ENCODE data around the gene DNASE1L1. TPM values are rescaled to one million over a fixed set of nuclear protein-coding genes. Genes with fewer than 3 reads are reported as not detected.
A peak's percentile ranks its signal among the peaks of the same experiment; 100 is the strongest.

Gene DNASE1L1
- polyA plus RNA-seq (2013), result 32.1 TPM

DNA sequence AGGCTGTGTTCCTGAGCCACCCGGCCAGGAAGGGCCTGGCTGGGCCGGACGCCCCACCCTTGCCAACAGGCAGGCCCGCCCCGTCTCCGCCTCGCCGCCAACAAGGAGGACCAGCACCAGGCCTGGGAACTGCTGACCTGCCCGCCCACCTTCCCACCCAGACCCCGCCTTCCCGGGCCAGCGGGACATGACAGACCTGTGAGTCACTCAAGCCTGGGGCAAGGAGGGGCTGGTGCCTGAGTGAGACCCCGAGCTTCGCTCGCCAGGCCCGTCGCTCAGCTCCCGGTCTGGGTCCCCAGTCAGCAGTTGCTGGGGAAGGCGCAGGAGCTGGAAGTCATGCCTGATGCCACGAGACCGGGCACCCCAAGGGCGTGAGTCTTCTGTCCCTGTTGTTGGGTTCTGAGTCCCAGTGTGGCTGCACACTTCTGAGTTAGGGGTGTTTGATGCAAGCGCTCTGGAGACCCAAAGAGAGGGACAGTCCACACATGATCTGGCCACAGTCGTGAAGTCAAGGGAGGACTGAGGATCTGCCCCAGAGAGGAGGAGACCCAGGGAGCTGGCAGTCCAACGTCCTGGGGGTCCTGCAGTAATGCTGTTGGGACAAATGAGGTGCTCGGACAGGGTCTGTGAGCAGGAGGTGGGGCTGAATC is at the start of gene DNASE1L1:
TSS of gene DNASE1L1 (minus strand) at position 33 of the 650 bp plus-strand sequence. CDS start 3,686 bp downstream, outside the sequence.
- H3K9me3 ChIP-seq (ENCODE audit: control extremely low read depth in 1 of 5, control insufficient read depth in 4 of 5, insufficient read depth in 2 of 5, low read depth in 1 of 5, low read length in 4 of 5), result no peaks in the 10 kb centered on the region
- H3K27me3 ChIP-seq (replicated peaks in 2 of 5; ENCODE audit: control insufficient read depth in 4 of 5, insufficient read depth in 5 of 5, low read length in 4 of 5), result no peaks in the 10 kb centered on the region
- peak within 1 kb of the TSS in 6 of 7 experiments; percentile 42 to 75 (median 54) for H3K4me3 ChIP-seq (ENCODE audit: control insufficient read depth in 1 of 7, extremely low read depth in 1 of 7, insufficient read depth in 4 of 7, low read depth in 2 of 7, low read length in 6 of 7)
- CTCF ChIA-PET, result interaction anchor here (0.7 to 1.5 kb wide), 4 partner anchors 8 to 125 kb away, joined by 3 to 4 read pairs (median 3); partner anchors contain the start of genes ATP6AP1 and UBL4A
- WGBS (ENCODE audit: insufficient coverage), result 35% methylated on average over 23 of the region's 26 CpGs
- peak; percentile 72 to 87 (median 83) for DNase-seq
- POLR2A ChIA-PET, result interaction anchor here (1.2 to 2.0 kb wide), 3 partner anchors 12 to 70 kb away, joined by 3 to 18 read pairs (median 5); partner anchors contain the start of genes LAGE3 and RPL10
- peak within 1 kb of the TSS; percentile 25 to 73 for H3K27ac ChIP-seq (ENCODE audit: insufficient read depth in 1 of 2, low read depth in 1 of 2, low read length in 2 of 2, poor library complexity in 1 of 2, severe bottlenecking in 2 of 2)
- H3K36me3 ChIP-seq (ENCODE audit: control insufficient read depth in 4 of 4, insufficient read depth in 4 of 4, low read length in 3 of 4), result peaks cover 0 to 4% (median 0%) of the 10 kb centered on the region in 4 experiments
- H3K4me1 ChIP-seq (ENCODE audit: control extremely low read depth in 1 of 4, control insufficient read depth in 4 of 4, insufficient read depth in 4 of 4, low read length in 3 of 4), result peaks cover 3 to 33% (median 32%) of the 10 kb centered on the region in 4 experiments

- H3K4me1 ChIP-seq (ENCODE audit: control extremely low read depth in 1 of 4, control insufficient read depth in 4 of 4, insufficient read depth in 4 of 4, low read length in 3 of 4), result peaks cover 0 to 7% (median 2%) of the 10 kb centered on the region in 4 experiments
- ChIA-PET CTCF (no interaction called here), POLR2A (interaction anchor here (1.2 to 1.3 kb wide), 2 partner anchors 10 to 69 kb away, joined by 3 read pairs; no protein-coding TSS in a partner anchor)
- peaks cover 0 to 3% (median 0%) of the 10 kb centered on the region in 5 experiments for H3K9me3 ChIP-seq (ENCODE audit: control extremely low read depth in 1 of 5, control insufficient read depth in 4 of 5, insufficient read depth in 2 of 5, low read depth in 1 of 5, low read length in 4 of 5)
- H3K36me3 ChIP-seq (ENCODE audit: control insufficient read depth in 4 of 4, insufficient read depth in 4 of 4, low read length in 3 of 4), result peaks cover 0 to 16% (median 0%) of the 10 kb centered on the region in 4 experiments
- DNase-seq, result peak; percentile 27 to 67 (median 62)
- peaks cover 0 to 5% (median 0%) of the 10 kb centered on the region in 5 experiments for H3K27me3 ChIP-seq (replicated peaks in 2 of 5; ENCODE audit: control insufficient read depth in 4 of 5, insufficient read depth in 5 of 5, low read length in 4 of 5)
- H3K27ac ChIP-seq (ENCODE audit: insufficient read depth in 1 of 2, low read depth in 1 of 2, low read length in 2 of 2, poor library complexity in 1 of 2, severe bottlenecking in 2 of 2), result peak within 1 kb of the TSS in 1 of 2 experiments; percentile 1
- H3K4me3 ChIP-seq (ENCODE audit: control insufficient read depth in 1 of 7, extremely low read depth in 1 of 7, insufficient read depth in 4 of 7, low read depth in 2 of 7, low read length in 6 of 7), result peak within 1 kb of the TSS; percentile 38 to 75 (median 61)
- WGBS (ENCODE audit: insufficient coverage), result 41% methylated on average over 59 of the region's 88 CpGs
Measured at GRCh38 chrX:154458116-154458953, 49.3 kb upstream of the DNASE1L1 start, which contains the start of gene PLXNA3. PLXNA3 (plus strand) TSS chrX:154458281; CDS start chrX:154460184, 1,903 bp downstream.

- Histone ChIP-seq H3K4me1 (ENCODE audit: control extremely low read depth in 1 of 4, control insufficient read depth in 4 of 4, insufficient read depth in 4 of 4, low read length in 3 of 4) (peaks cover 0 to 7% (median 2%) of the 10 kb centered on the region in 4 experiments), H3K27ac (ENCODE audit: insufficient read depth in 1 of 2, low read depth in 1 of 2, low read length in 2 of 2, poor library complexity in 1 of 2, severe bottlenecking in 2 of 2) (no peak overlapping the region), H3K9me3 (ENCODE audit: control extremely low read depth in 1 of 5, control insufficient read depth in 4 of 5, insufficient read depth in 2 of 5, low read depth in 1 of 5, low read length in 4 of 5) (peaks cover 0 to 3% (median 0%) of the 10 kb centered on the region in 5 experiments), H3K36me3 (ENCODE audit: control insufficient read depth in 4 of 4, insufficient read depth in 4 of 4, low read length in 3 of 4) (peaks cover 0 to 14% (median 0%) of the 10 kb centered on the region in 4 experiments), H3K4me3 (ENCODE audit: control insufficient read depth in 1 of 7, extremely low read depth in 1 of 7, insufficient read depth in 4 of 7, low read depth in 2 of 7, low read length in 6 of 7) (peak overlapping the region; percentile 38 to 75 (median 58)), H3K27me3 (replicated peaks in 2 of 5; ENCODE audit: control insufficient read depth in 4 of 5, insufficient read depth in 5 of 5, low read length in 4 of 5) (peaks cover 0 to 7% (median 0%) of the 10 kb centered on the region in 5 experiments)
- ChIA-PET POLR2A (interaction anchor here (0.8 to 1.2 kb wide), 2 partner anchors 9 to 46 kb away, joined by 3 read pairs; partner anchors contain the start of gene TAFAZZIN), CTCF (no interaction called here)
- DNase-seq, result peak; percentile 16 to 50 (median 27)
- 34% methylated on average over 62 of the region's 65 CpGs for WGBS (ENCODE audit: insufficient coverage)
Measured at GRCh38 chrX:154457491-154458115, 48.5 kb upstream of the DNASE1L1 start.

DNA sequence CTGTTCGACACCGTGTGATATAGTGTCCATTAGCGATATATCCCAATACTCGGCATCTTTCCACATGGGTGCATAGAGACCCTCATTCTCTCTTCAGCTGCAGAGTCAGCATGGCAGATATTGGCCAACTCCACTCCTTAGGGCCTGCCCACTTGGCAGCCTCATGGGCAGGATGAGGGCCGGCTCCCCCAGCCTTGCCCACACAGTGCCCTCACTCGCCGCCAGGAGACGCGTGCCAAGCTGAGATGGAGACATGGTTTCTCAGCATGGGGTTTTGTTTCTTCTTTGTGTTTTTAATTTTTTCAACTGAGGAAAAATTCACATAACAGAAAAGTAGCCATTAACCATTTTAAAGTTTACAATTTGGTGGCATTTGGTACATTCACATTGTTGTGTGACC is 43.8 kb upstream of the DNASE1L1 start:
- Histone ChIP-seq H3K9me3 (ENCODE audit: control extremely low read depth in 1 of 5, control insufficient read depth in 4 of 5, insufficient read depth in 2 of 5, low read depth in 1 of 5, low read length in 4 of 5) (no peaks in the 10 kb centered on the region), H3K4me1 (ENCODE audit: control extremely low read depth in 1 of 4, control insufficient read depth in 4 of 4, insufficient read depth in 4 of 4, low read length in 3 of 4) (peaks cover 0 to 2% (median 0%) of the 10 kb centered on the region in 4 experiments), H3K4me3 (ENCODE audit: control insufficient read depth in 1 of 7, extremely low read depth in 1 of 7, insufficient read depth in 4 of 7, low read depth in 2 of 7, low read length in 6 of 7) (no peak overlapping the region), H3K27ac (ENCODE audit: insufficient read depth in 1 of 2, low read depth in 1 of 2, low read length in 2 of 2, poor library complexity in 1 of 2, severe bottlenecking in 2 of 2) (no peak overlapping the region), H3K36me3 (ENCODE audit: control insufficient read depth in 4 of 4, insufficient read depth in 4 of 4, low read length in 3 of 4) (peaks cover 0 to 25% (median 8%) of the 10 kb centered on the region in 4 experiments), H3K27me3 (replicated peaks in 2 of 5; ENCODE audit: control insufficient read depth in 4 of 5, insufficient read depth in 5 of 5, low read length in 4 of 5) (peaks cover 0 to 2% (median 0%) of the 10 kb centered on the region in 5 experiments)
- CTCF ChIA-PET, result interaction anchor here (1.5 kb wide), 1 partner anchor 34 kb away, joined by 4 read pairs; no protein-coding TSS in a partner anchor
- POLR2A ChIA-PET, result no interaction called here
- WGBS (ENCODE audit: insufficient coverage), result 93% methylated on average over 4 of the region's 9 CpGs
- no peak for DNase-seq

DNA sequence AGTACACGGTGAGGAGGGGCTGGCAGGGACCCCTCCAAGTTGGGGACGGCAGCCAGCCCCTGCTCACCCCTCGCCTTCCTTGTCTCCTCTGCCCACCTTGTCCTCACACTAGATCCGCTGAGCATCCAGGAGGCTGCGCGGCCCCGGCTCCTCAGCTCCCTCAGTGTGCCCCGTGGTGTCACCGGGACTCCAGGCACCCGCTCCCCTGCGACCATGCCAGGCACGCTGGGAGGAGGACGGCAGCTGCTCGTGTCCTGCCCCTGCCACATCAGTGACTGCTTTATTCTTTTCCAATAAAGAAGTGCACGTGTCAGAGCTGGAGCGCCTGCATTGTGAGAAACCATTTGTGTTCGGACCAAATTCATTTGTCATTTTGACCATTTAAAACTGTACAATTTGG is 41.3 kb upstream of the DNASE1L1 start:
- no peak overlapping the region for H3K4me3 ChIP-seq (ENCODE audit: control insufficient read depth in 1 of 7, extremely low read depth in 1 of 7, insufficient read depth in 4 of 7, low read depth in 2 of 7, low read length in 6 of 7)
- POLR2A ChIA-PET, result no interaction called here
- no peak for DNase-seq
- CTCF ChIA-PET, result no interaction called here
- WGBS (ENCODE audit: insufficient coverage), result 96% methylated on average over 14 of the region's 17 CpGs
- H3K27ac ChIP-seq (ENCODE audit: insufficient read depth in 1 of 2, low read depth in 1 of 2, low read length in 2 of 2, poor library complexity in 1 of 2, severe bottlenecking in 2 of 2), result no peak overlapping the region
- peaks cover 0 to under 1% (median 0%) of the 10 kb centered on the region in 4 experiments for H3K4me1 ChIP-seq (ENCODE audit: control extremely low read depth in 1 of 4, control insufficient read depth in 4 of 4, insufficient read depth in 4 of 4, low read length in 3 of 4)
- peaks cover 0 to 39% (median 10%) of the 10 kb centered on the region in 4 experiments for H3K36me3 ChIP-seq (ENCODE audit: control insufficient read depth in 4 of 4, insufficient read depth in 4 of 4, low read length in 3 of 4)
- H3K27me3 ChIP-seq (replicated peaks in 2 of 5; ENCODE audit: control insufficient read depth in 4 of 5, insufficient read depth in 5 of 5, low read length in 4 of 5), result peaks cover 0 to 7% (median 0%) of the 10 kb centered on the region in 5 experiments
- H3K9me3 ChIP-seq (ENCODE audit: control extremely low read depth in 1 of 5, control insufficient read depth in 4 of 5, insufficient read depth in 2 of 5, low read depth in 1 of 5, low read length in 4 of 5), result no peaks in the 10 kb centered on the region

DNA sequence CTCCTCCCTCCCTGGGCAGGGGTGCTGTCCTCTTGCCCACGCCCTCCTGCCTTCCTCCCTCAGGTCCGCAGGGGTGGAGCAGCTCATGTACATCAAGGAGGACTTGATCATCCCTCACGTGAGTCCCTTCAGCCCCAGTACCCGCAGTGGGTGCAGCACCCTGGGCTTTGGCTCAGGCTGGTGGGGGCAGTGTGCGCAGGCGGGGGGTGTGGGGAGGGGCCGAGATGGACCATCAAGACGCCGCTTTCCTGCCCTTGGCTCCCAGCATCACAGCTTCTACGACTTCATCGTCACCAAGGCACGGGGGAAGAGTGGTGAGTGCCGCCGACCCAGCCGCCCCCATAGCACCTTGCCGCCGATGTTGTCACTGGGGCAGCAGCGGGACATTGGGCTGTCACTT is 40.6 kb upstream of the DNASE1L1 start:
- peaks cover 0 to 39% (median 10%) of the 10 kb centered on the region in 4 experiments for H3K36me3 ChIP-seq (ENCODE audit: control insufficient read depth in 4 of 4, insufficient read depth in 4 of 4, low read length in 3 of 4)
- peaks cover 0 to 6% (median 3%) of the 10 kb centered on the region in 4 experiments for H3K4me1 ChIP-seq (ENCODE audit: control extremely low read depth in 1 of 4, control insufficient read depth in 4 of 4, insufficient read depth in 4 of 4, low read length in 3 of 4)
- 97% methylated on average over 15 of the region's 18 CpGs for WGBS (ENCODE audit: insufficient coverage)
- H3K9me3 ChIP-seq (ENCODE audit: control extremely low read depth in 1 of 5, control insufficient read depth in 4 of 5, insufficient read depth in 2 of 5, low read depth in 1 of 5, low read length in 4 of 5), result no peaks in the 10 kb centered on the region
- ChIA-PET POLR2A (no interaction called here), CTCF (no interaction called here)
- no peak overlapping the region for H3K4me3 ChIP-seq (ENCODE audit: control insufficient read depth in 1 of 7, extremely low read depth in 1 of 7, insufficient read depth in 4 of 7, low read depth in 2 of 7, low read length in 6 of 7)
- DNase-seq, result no peak
- H3K27ac ChIP-seq (ENCODE audit: insufficient read depth in 1 of 2, low read depth in 1 of 2, low read length in 2 of 2, poor library complexity in 1 of 2, severe bottlenecking in 2 of 2), result no peak overlapping the region
- H3K27me3 ChIP-seq (replicated peaks in 2 of 5; ENCODE audit: control insufficient read depth in 4 of 5, insufficient read depth in 5 of 5, low read length in 4 of 5), result peaks cover 0 to 7% (median 0%) of the 10 kb centered on the region in 5 experiments
